Sciatic nerve (tissue), 2 donors: ENCODE results near the gene MDM2. TPM values are rescaled to one million over a fixed set of nuclear protein-coding genes. Genes with fewer than 3 reads are reported as not detected.
"Not testable (repeated sequence)": the region's sequence is repeated elsewhere in the genome, so short reads cannot be mapped to it uniquely, and the experiment has no call there.

Experiments
- ATAC-seq: fragments of 200-7000 bp; cut with Tn5 transposase; one replicate; pipeline ENCODE4 v1.9.1; 2020; ENCODE audit warnings: mild to moderate bottlenecking, moderate library complexity
- DNase-seq: peaks from one replicate; pipeline ENCODE4 v3.0.0-alpha.2; 2020; ENCODE audit warnings: low spot score
- intact Hi-C: fragments of 100-400 bp; cut with DNase I; formaldehyde crosslinking; loops from one replicate; pipeline ENCODE4 v1.14.2; 2022
- total RNA-seq: library from RNA; stranded (reverse); fragmentation: NEBNext Ultra II Directional; extraction: Animal tissue kit (Norgen Biotek cat#: 25700); gene quantifications from one replicate; pipeline ENCODE4 v1.2.1, GENCODE V29; 2021
- donor health status: DM: no; HTN: no; CAD: no.
- donor health status: DM: no; HTN: no; CAD: no.

Gene MDM2
- total RNA-seq, 1 donor from 2014 or later = 85.7 TPM

- no peak for ATAC-seq
- DNase-seq = no peak
- intact Hi-C loops = no loop called here
These were observed 24.0 kb upstream of the MDM2 start for GRCh38 chr12:68784015-68784414.

- DNase-seq = no peak
- no peak for ATAC-seq
- intact Hi-C loops = no loop called here
These were observed 22.6 kb upstream of the MDM2 start for GRCh38 chr12:68785358-68785757.

GRCh38 chr12:68785823-68786222, 22.2 kb upstream of the MDM2 start:
- DNase-seq (no peak), ATAC-seq (no peak)
- intact Hi-C loops = no loop called here

GRCh38 chr12:68786929-68787328, 21.0 kb upstream of the MDM2 start:
- no peak for DNase-seq
- intact Hi-C loops = no loop called here
- no peak for ATAC-seq

- intact Hi-C loops = no loop called here
- no peak for ATAC-seq
- no peak for DNase-seq
These were observed 19.3 kb upstream of the MDM2 start for GRCh38 chr12:68788554-68789143.

GRCh38 chr12:68789144-68789878, 18.7 kb upstream of the MDM2 start:
- ATAC-seq (no peak), DNase-seq (no peak)
- intact Hi-C loops = no loop called here

GRCh38 chr12:68790081-68790951, 17.7 kb upstream of the MDM2 start:
- intact Hi-C loops = no loop called here
- DNase-seq (no peak), ATAC-seq (no peak)

- intact Hi-C loops = no loop called here
- ATAC-seq = no peak
These were observed 17.1 kb upstream of the MDM2 start for GRCh38 chr12:68790952-68791234.

GRCh38 chr12:68791897-68792481, 16.0 kb upstream of the MDM2 start:
- intact Hi-C loops = no loop called here
- DNase-seq (no peak), ATAC-seq (no peak)

More at GRCh38 chr12:68790952-68791234, 17.1 kb upstream of the MDM2 start:
- no peak for DNase-seq

- DNase-seq (no peak), ATAC-seq (no peak)
- intact Hi-C loops = no loop called here
These were observed 15.0 kb upstream of the MDM2 start for GRCh38 chr12:68792952-68793351.

GRCh38 chr12:68793436-68793835, 14.5 kb upstream of the MDM2 start:
- no peak for ATAC-seq
- intact Hi-C loops = no loop called here
- DNase-seq = no peak

GRCh38 chr12:68793975-68794652, 13.9 kb upstream of the MDM2 start:
- intact Hi-C loops = no loop called here
- ATAC-seq = no peak
- no peak for DNase-seq

- ATAC-seq (no peak), DNase-seq (no peak)
- intact Hi-C loops = no loop called here
These were observed 13.2 kb upstream of the MDM2 start for GRCh38 chr12:68794653-68795251.

- DNase-seq (no peak), ATAC-seq (no peak)
- intact Hi-C loops = no loop called here
These were observed 11.6 kb upstream of the MDM2 start for GRCh38 chr12:68796399-68796798.

- intact Hi-C loops = no loop called here
- no peak for ATAC-seq
- no peak for DNase-seq
These were observed 9.1 kb upstream of the MDM2 start for GRCh38 chr12:68798882-68799234.

GRCh38 chr12:68800294-68800693, 7.7 kb upstream of the MDM2 start:
- intact Hi-C loops = no loop called here
- DNase-seq (no peak), ATAC-seq (no peak)

GRCh38 chr12:68801124-68801523, 6.9 kb upstream of the MDM2 start:
- intact Hi-C loops, DNase-seq, ATAC-seq: not testable (repeated sequence)

- intact Hi-C loops, ATAC-seq: not testable (repeated sequence)
These were observed 5.6 kb upstream of the MDM2 start for GRCh38 chr12:68802372-68802745.

More at GRCh38 chr12:68802372-68802745, 5.6 kb upstream of the MDM2 start:
- not testable (repeated sequence) for DNase-seq
